ENCODE results near the gene IMP4.

- TF ChIP-seq EZH2phosphoT487 (IDR thresholded peaks at IDR 0.05; ENCODE audit: borderline replicate concordance) (no peak), CTCF (IDR thresholded peaks at IDR 0.05 in 2 of 3, conservative IDR thresholded peaks at IDR 0.05 in 1 of 3; ENCODE audit: borderline replicate concordance in 1 of 3, insufficient read depth in 1 of 3, low read depth in 2 of 3, low read length in 2 of 3) (no peak), POLR2A (IDR thresholded peaks at IDR 0.05; ENCODE audit: borderline replicate concordance, extremely low read depth, insufficient read depth, insufficient read length) (no peak)
- TF ChIP-seq, protein P1, sequence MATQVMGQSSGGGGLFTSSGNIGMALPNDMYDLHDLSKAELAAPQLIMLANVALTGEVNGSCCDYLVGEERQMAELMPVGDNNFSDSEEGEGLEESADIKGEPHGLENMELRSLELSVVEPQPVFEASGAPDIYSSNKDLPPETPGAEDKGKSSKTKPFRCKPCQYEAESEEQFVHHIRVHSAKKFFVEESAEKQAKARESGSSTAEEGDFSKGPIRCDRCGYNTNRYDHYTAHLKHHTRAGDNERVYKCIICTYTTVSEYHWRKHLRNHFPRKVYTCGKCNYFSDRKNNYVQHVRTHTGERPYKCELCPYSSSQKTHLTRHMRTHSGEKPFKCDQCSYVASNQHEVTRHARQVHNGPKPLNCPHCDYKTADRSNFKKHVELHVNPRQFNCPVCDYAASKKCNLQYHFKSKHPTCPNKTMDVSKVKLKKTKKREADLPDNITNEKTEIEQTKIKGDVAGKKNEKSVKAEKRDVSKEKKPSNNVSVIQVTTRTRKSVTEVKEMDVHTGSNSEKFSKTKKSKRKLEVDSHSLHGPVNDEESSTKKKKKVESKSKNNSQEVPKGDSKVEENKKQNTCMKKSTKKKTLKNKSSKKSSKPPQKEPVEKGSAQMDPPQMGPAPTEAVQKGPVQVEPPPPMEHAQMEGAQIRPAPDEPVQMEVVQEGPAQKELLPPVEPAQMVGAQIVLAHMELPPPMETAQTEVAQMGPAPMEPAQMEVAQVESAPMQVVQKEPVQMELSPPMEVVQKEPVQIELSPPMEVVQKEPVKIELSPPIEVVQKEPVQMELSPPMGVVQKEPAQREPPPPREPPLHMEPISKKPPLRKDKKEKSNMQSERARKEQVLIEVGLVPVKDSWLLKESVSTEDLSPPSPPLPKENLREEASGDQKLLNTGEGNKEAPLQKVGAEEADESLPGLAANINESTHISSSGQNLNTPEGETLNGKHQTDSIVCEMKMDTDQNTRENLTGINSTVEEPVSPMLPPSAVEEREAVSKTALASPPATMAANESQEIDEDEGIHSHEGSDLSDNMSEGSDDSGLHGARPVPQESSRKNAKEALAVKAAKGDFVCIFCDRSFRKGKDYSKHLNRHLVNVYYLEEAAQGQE (IDR thresholded peaks at IDR 0.05; ENCODE audit: low read depth) = no peak
These were observed 34.8 kb downstream of the IMP4 start for GRCh38 chr2:130377491-130377890.

All from HCT116 (cell line).